Activated T-helper 9 cell treated with anti-CD3 and anti-CD28 coated beads, Interleukin-2, amount 50 U/mL, for 16 hours (primary cell): ENCODE measurements around the gene CCDC80.

Source experiments
- DNase-seq: peaks from one replicate; pipeline ENCODE4 v3.0.0-alpha.2; 2020; ENCODE audit warnings: low read depth

The CCDC80 gene

GRCh38 chr3:112654979-112655378, 14.0 kb upstream of the CCDC80 start:
- no peak for DNase-seq

DNA sequence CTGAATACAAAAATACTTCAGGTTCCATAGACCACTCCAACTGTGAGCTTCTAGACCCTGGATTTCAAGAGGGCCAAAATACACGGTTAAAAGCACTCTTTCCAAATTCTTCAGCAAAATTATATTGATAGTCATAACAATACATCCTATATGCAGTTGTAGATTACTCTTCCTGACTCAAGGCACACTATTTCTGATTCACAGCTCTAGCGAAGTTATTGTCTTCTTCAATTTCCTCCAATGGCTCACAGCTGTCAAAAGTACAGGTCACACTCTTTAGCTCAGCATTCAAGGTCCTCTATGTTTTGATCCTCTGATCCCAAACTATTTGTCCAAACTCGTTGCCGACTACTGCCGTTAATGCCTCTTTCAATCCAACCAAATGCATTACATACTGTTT, 13.5 kb upstream of the CCDC80 start:
- no peak for DNase-seq

- DNase-seq = no peak
Observed at GRCh38 chr3:112653881-112654300, 12.9 kb upstream of the CCDC80 start.

DNA sequence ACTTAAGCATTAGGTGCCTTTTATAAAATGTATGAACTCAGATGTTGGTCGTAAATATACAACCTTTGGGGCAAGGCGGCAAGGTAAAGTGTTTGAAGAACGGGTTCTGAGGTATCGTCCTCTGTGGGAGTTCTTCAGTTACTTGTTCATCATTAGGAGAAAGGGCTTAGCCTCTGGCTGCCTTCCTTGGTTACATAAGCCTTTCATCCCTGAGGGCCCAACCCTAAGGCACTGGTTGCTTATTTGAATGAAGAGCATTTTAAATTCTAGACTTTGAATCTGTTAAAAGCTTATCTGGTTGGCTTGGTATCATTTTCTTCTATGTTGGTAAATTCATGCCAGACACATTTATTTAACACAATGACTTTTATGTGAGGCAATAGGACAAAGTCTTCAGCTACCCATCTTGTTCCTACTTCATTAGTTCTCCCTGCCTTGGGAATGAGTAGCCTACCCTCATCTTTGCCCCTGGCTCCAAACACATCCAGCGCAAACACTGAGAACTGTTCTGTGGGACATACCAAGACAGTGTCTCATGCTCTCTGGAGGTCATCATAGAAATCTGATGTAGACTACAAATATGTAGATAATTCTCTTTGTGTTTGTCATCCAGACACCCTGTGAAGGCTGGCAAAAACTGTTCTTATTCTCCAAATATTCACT, 12.4 kb upstream of the CCDC80 start:
- DNase-seq = no peak

DNA sequence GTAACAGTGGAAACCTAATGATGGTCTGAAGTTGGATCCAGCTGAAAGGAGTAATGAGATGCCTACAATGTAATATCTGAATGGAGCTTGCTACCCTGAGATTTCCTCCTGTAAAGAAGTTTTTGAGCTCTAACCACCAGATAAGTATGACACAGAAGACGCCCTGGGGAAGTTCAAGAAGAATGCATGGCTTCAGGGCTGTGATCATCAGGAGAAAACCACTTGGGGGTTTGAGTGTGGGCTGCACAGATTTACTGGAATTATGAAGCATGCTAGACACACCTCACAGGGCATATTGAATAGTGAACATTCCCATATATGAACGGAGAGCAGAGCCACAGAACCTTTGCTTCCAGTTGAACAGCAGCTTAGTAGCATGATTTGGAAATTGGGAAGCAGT, 10.6 kb upstream of the CCDC80 start:
- DNase-seq = no peak

- no peak for DNase-seq
Observed at GRCh38 chr3:112651071-112651470, 10.1 kb upstream of the CCDC80 start.

DNA sequence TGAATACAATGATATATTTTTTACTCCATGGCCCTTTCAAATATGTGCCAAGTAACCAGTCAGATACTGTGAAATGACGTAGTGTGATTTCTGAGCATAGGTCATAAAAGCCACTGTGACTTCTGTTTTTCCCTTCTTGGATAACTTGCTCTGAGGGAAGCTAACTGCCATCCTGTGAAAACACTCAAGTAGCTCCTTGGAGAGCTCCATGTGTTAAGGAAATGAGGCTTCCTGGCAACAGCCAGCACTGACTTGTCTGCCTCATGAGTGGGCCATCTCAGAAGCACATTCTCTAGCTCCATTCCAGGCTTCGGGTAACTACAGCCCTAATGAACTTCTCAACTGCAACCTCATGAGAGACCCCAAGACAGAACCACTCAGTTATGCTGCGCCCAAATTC, 9.5 kb upstream of the CCDC80 start:
- no peak for DNase-seq

DNA sequence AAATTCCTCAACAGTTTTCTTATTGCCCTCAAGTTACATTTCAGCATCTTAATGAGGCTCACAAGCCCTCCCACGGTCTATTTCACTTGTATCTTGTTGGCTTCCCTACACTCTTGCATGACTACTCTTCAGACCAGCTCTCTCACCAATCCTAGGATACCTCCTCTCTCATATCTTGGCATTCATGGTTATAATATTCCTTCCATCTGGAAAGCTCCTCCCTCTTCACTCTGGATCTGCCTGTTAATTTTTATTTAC, 8.5 kb upstream of the CCDC80 start:
- DNase-seq = no peak

DNA sequence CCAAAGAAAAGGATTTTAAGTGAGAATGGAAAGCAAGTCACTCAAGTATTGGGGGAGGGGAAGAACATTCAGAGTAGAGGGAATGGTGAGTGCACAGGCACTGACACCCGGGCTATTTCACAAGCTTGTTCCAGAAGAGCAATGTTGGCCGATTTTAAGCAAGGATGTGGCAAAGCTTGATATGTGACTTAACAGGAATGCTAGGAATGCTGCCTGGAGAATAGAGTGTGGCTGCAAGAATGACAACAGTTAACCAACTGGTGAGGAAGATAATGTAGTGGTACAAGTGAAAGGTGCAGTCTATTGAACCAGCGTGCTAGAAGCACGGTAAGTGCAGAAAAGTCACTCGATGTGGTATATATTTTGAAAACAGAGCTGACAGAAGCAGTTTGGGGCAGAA, 6.2 kb upstream of the CCDC80 start:
- DNase-seq = no peak

DNA sequence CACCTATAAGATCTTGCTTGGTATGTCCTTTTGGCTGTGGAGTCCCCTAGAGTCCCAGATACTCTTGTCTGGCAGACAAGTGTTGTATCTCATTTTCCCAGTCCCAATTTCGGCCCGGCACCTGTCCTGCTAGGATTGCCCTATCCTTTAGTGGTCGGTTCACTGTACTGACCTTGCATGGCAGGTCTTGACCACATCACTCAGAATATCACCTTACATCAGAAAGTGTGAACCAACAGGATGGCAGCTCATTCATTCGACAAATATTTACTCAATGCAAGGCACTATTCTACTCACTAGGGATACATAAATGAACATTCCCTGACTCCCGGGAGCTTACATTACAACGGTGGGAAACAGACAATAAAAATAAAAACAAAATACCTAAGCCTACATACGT, 5.7 kb upstream of the CCDC80 start:
- no peak for DNase-seq

- no peak for DNase-seq
Observed at GRCh38 chr3:112644453-112644852, 3.5 kb upstream of the CCDC80 start.

DNA sequence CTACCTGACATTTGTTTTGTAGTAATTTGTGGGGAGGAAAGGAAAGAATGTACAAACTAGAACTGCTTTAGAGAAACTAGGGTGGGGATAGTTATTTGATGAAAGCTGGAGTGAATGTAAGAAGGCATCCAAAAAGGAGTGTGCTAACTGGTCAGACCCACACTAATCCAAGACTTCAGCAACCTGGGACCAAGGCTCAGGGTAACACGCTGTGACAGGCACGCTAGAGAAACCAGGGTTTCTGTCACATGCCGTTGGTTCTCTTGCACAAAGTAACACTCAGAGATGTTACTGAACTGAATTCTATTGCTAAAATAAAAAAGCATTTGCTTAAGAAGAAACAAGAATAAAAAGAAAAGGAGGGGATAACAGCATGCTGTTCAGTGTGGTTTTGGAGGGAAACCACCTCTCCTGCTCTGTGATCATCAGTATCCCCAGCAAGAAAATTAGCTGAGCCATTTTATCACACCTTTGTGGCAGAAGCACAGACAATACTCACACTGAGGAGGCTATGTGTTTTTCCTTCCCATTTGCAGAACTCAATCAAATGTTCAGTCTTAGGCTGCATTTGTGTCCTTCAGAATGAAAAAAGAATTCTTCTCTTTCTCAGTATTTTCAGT, 2.8 kb upstream of the CCDC80 start:
- no peak for DNase-seq

GRCh38 chr3:112642912-112643506, 2.1 kb upstream of the CCDC80 start:
- peak; percentile 66 for DNase-seq

DNA sequence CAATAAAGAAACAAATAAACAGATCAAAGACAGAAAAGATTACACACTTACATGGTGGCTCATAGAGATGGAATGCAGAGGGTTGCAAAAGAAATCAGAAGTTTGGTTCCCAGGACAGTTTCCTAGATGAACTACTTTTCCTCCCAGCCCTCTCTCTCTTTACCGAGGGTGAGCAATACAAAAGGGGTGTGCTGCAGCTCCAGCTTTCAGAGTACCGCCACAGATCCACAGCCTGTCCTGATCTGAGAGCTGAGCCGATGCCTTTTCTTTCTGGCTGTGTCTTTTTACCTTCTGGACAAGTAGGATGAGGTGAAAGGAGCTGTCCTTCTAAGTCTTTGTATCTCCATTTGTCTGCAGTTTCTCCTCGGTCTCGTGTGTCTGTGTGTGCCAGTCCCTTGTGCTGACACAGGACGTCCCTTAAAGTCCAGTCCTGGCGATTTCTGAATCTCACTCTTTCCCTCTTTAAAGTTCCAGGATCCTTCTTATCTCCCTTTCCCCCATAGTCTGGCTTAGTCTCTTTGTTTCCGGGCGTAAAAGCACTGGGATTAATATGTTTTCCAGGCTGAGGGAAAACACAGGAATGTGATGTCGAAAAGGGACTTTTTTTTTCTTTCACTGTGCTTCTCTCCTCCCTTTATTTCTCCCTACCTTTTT, 540 bp downstream of the CCDC80 start:
- no peak for DNase-seq

GRCh38 chr3:112639455-112640225, 1.3 kb downstream of the CCDC80 start:
- no peak for DNase-seq

DNA sequence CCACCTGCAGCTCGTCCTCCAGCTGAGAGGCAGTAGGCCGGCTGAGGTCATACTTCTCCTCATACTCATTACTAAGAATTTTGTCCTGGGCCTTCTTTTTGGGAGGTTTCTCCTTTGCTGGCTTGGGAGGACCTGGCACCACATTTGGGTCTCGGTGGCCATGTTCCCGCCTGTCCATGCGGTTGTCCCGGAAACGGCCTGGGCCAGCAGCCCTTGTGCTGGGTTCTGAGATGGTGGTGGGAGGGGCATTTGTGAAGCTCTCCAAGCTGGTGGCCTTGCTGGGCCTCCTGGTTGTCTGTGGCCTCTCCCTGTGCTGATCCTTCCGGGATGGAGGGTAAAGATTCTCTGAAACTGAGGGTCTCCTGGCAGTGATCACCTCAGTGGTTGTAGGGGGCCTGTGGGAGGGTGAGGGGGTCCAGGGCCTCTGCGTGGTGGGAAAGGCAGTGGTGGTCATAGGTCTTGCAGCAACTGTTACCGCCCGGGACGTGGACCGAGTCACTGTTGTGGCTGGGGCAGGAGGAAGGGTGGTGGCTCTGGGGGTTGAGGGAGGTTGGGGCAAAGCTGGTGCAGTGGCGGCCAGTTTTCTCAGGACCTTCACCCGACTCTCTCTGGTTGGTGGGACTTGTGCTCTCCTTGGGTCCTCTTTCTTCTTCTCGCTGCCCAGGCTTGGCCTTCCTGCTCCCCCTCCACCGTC, 2.5 kb downstream of the CCDC80 start:
- DNase-seq = no peak

DNA sequence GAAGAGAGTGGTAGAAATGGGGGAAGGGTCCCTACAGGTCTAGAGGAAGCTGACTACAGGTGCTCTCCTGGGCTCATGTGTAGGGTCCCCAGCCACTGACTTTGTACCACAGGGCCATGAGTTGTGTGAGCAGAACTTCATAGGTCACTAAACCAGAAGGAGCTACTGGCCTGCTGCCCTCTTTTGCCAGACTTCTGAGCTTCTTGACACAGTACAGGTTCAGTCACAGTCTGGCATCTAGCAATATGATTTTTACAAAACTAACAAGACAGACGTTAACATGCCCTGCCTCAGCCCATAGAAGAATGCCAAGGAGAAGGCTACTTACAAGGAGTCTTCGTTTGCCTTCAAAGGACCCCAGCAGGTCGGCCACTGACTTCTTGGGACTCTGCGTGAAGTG, 3.2 kb downstream of the CCDC80 start:
- no peak for DNase-seq

- no peak for DNase-seq
Observed at GRCh38 chr3:112635674-112636073, 5.3 kb downstream of the CCDC80 start.

DNA sequence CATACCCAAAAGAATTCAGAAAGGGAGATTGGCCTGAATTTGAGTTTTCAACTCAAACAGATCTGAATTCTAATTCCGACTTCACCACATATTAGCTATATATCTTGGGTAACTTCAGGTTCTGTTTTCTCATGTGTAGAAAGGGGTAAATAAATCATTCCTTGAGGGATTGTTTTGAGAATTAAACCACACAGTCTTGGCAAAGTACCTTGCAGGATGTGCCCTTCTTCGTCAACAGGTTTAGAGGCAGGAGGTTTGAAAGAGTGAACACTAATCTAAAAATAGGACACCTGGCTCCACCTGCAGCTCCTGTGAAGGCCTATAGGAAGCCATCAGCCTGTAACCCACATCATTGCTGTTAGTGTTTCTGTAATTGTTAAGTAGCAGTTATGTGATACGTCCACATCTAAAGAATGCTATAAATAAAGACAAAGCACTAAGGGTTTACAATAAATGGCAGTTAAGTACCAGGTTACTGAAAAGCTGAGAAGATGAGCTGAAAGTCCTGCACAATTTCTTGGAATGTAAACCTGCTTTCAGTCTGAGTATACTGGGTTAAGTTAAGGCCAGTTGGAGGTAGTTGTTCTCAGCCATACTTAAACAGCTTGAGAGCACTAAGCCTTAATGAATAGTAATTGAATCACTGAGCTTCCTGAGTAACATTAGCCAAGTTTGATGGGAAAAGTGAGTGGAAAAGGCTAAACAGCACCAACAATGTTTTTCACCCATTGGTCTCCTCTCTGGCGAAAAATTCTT, 6.0 kb downstream of the CCDC80 start:
- DNase-seq = no peak

DNA sequence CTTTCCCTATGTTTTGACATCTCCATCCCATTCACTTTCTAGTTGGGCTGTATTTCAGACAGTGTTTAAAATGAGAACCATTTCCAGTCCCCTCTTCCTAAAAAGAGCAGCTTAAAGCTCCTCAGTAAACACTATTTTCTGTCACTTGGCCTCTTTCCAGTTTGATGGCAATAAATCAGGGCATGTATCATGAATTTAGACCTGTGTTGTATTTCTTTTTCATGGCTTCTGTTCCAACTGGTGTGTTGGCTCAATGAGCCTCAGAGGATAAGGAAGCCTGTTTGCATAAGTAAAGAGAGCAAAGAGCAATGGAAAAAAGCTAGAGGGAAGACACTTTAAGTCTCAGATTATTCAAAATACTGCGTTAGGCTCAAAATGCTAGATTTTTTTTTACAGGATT, 7.2 kb downstream of the CCDC80 start:
- DNase-seq = no peak

- DNase-seq = no peak
Observed at GRCh38 chr3:112633191-112633590, 7.8 kb downstream of the CCDC80 start.
